NT2/D1 (cell line): Measurements from ENCODE around the gene C1orf35.

Experiments used
- YY1 ChIP-seq: IDR thresholded peaks from 2 replicates; pipeline ENCODE4 v1.6.1; 2011; ENCODE audit not compliant: insufficient read length, insufficient read depth
- ZNF274 ChIP-seq: IDR thresholded peaks from 2 replicates; pipeline ENCODE4 v1.6.1; 2011; ENCODE audit warnings: mild to moderate bottlenecking, low read depth, low read length

DNA sequence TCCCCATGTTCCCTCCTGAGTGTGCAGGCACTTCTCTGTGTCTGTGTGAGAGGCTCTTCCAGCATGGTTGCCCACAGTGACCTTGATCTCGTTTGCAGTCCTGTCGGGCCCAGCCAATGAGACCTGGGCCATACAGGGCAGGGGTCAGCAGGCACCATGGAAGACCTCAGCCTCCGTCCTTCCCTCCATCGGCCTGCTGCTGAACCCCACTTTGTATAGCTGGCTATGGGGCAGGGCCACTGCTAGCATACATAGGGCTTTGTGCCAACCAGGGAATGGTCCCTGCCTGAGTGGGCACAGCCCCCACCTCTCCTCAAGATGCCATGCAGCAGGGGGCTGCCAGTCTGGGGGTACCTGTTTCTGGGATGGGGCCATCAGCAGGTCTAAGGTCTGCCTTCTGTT, 3.8 kb downstream of the C1orf35 start:
- TF ChIP-seq YY1 (no peak), ZNF274 (no peak)
